Vagina (tissue), 2 donors: Measurements from ENCODE around the gene RNASE4.

Experiments used
- CTCF ChIP-seq, 3 experiments: fragments of 450-650 bp in 2 of 3; fragments of 200-600 bp in 1 of 3; sonication (generic) in 1 of 3; IDR thresholded peaks; one replicate each; pipeline ENCODE4 v1.5.1; 2017 to 2019; ENCODE audit warnings: antibody characterized with exemption in 3 of 3, mild to moderate bottlenecking in 2 of 3, moderate library complexity in 2 of 3
- POLR2A ChIP-seq, 2 donors: fragments of 450-650 bp; IDR thresholded peaks; one replicate each; pipeline ENCODE4 v1.6.1; 2017; ENCODE audit warnings: antibody characterized with exemption in 2 of 2, mild to moderate bottlenecking in 2 of 2, moderate library complexity in 2 of 2
- POLR2AphosphoS5 ChIP-seq, 2 donors: sonication (generic); formaldehyde crosslinking; IDR thresholded peaks; one replicate each; pipeline ENCODE4 v1.9.0; 2017; ENCODE audit warnings: antibody characterized with exemption in 2 of 2, mild to moderate bottlenecking in 2 of 2, low read depth in 1 of 2; ENCODE audit not compliant: insufficient read depth in 1 of 2

- TF ChIP-seq CTCF (IDR thresholded peaks at IDR 0.05) (no peak), POLR2AphosphoS5 (IDR thresholded peaks at IDR 0.05; ENCODE audit: insufficient read depth in 1 of 2, low read depth in 1 of 2) (no peak), POLR2A (IDR thresholded peaks at IDR 0.05) (no peak)
Observed at GRCh38 chr14:20714593-20715250, 30.4 kb downstream of the RNASE4 start.
